HepG2 (cell line): ENCODE measurements around the gene KLF16. TPM values are rescaled to one million over a fixed set of nuclear protein-coding genes. Genes with fewer than 3 reads are reported as not detected.

Source experiments
- BCLAF1 ChIP-seq: fragments of 450-650 bp; IDR thresholded peaks from 2 replicates; pipeline ENCODE4 v1.6.1; 2017; ENCODE audit warnings: mild to moderate bottlenecking
- BRF2 ChIP-seq: sonication (generic); formaldehyde crosslinking; IDR thresholded peaks from 2 replicates; pipeline ENCODE4 v1.8.1; 2022; ENCODE audit warnings: mild to moderate bottlenecking, missing genetic modification reagents
- RARA ChIP-seq: IDR thresholded peaks from 2 replicates; pipeline ENCODE4 v1.6.1; 2016; ENCODE audit warnings: missing genetic modification reagents, missing compliant biosample characterization
- SOX6 ChIP-seq, 2 experiments: fragments of 450-650 bp in 1 of 2; sonication (generic) in 1 of 2; formaldehyde crosslinking in 1 of 2; IDR thresholded peaks; 2 replicates each; pipeline versions ENCODE4 v1.4.0 to v1.6.1; 2017 to 2020; ENCODE audit warnings: antibody characterized with exemption in 1 of 2, mild to moderate bottlenecking in 1 of 2, missing genetic modification reagents in 1 of 2
- ZBTB7A ChIP-seq: sonication (generic); formaldehyde crosslinking; IDR thresholded peaks from 2 replicates; pipeline ENCODE4 v1.8.0; 2022; ENCODE audit warnings: mild to moderate bottlenecking, missing genetic modification reagents
- ZFP1 ChIP-seq: IDR thresholded peaks from 2 replicates; pipeline ENCODE4 v1.6.1; 2016
- ZFYVE20 ChIP-seq: sonication (generic); formaldehyde crosslinking; IDR thresholded peaks from 2 replicates; pipeline ENCODE4 v1.8.0; 2023; ENCODE audit warnings: low read depth, mild to moderate bottlenecking, moderate library complexity, missing genetic modification reagents, borderline replicate concordance
- ZNF468 ChIP-seq: sonication (generic); formaldehyde crosslinking; IDR thresholded peaks from 2 replicates; pipeline ENCODE4 v1.8.0; 2022; ENCODE audit warnings: mild to moderate bottlenecking, moderate library complexity, missing genetic modification reagents
- ZNF746 ChIP-seq: sonication (generic); formaldehyde crosslinking; IDR thresholded peaks from 2 replicates; pipeline ENCODE4 v1.8.0; 2022; ENCODE audit warnings: mild to moderate bottlenecking, missing genetic modification reagents
- ZNF761 ChIP-seq: sonication (generic); formaldehyde crosslinking; conservative IDR thresholded peaks from 2 replicates; pipeline ENCODE4 v1.4.0; 2020; ENCODE audit warnings: mild to moderate bottlenecking, missing genetic modification reagents
- polyA plus RNA-seq, 8 experiments: library from polyadenylated mRNA; depleted of rRNA in 3 of 8; stranded (reverse) in 7 of 8; unstranded in 1 of 8; fragments of >200 nt; fragmentation: Illumina TruSeq in 4 of 8; extraction: Trizol in 4 of 8; gene quantifications; 2 replicates each; pipeline versions ENCODE4 v1.2.1 to v1.2.3, GENCODE V29; 2011 to 2016; ENCODE audit warnings: low read depth in 4 of 8, missing spikeins in 1 of 8, mixed read lengths in 1 of 8; ENCODE audit not compliant: insufficient read depth in 1 of 8
- total RNA-seq, 5 experiments: library from RNA; depleted of rRNA; stranded (reverse); fragments of >200 nt; fragmentation: Illumina TruSeq; extraction: Trizol; gene quantifications; 2 replicates each; pipeline ENCODE4 v1.2.3, GENCODE V29; 2016; ENCODE audit warnings: low read depth in 1 of 5
- TF ChIP-seq, protein P1 (sequence below): sonication (generic); formaldehyde crosslinking; IDR thresholded peaks from 2 replicates; pipeline ENCODE4 v1.8.0; 2022; ENCODE audit warnings: mild to moderate bottlenecking, missing genetic modification reagents
- TF ChIP-seq, protein P2 (sequence below): sonication (generic); formaldehyde crosslinking; IDR thresholded peaks from 2 replicates; pipeline ENCODE4 v1.4.0; 2020; ENCODE audit warnings: missing genetic modification reagents, mild to moderate bottlenecking, borderline replicate concordance
- TF ChIP-seq, protein P3 (sequence below): sonication (generic); formaldehyde crosslinking; IDR thresholded peaks from 2 replicates; pipeline ENCODE4 v1.9.0; 2022; ENCODE audit warnings: missing genetic modification reagents, mild to moderate bottlenecking, borderline replicate concordance
- TF ChIP-seq, protein P4 (sequence below): conservative IDR thresholded peaks from 2 replicates; pipeline ENCODE4 v1.6.1; 2018; ENCODE audit warnings: missing genetic modification reagents
- TF ChIP-seq, protein P5 (sequence below): sonication (generic); formaldehyde crosslinking; IDR thresholded peaks from 2 replicates; pipeline ENCODE4 v1.9.0; 2022; ENCODE audit warnings: low read depth, missing genetic modification reagents

Gene KLF16
- total and polyA plus RNA-seq, 2 of the 13 experiments (the other 11 are each of a cell fraction or from before 2014, with no cell fraction given): 3.5 to 6.7 TPM

DNA sequence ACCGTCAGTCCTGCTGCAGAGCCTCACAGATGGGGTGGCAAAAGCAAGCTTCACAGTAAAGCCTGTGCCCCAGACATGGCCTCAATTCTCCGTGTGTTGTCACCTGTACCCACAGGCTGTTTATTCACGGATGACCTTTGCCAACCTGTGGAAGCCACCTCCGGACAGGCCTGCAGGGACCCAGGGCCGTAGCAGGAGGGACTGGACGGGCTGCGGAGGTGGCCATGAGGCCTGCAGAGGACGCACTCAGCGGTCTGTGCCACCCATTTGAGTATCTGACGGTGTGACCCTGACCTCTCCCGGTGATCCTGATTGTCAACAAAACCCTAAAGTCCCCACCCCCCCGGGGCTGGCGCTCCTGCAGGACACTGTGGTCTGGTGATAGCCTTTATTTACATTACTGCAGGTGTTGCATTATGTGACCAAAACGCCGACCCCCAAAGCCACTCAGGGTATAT, 7.8 kb upstream of the KLF16 start (continued):
- TF ChIP-seq, protein P1, sequence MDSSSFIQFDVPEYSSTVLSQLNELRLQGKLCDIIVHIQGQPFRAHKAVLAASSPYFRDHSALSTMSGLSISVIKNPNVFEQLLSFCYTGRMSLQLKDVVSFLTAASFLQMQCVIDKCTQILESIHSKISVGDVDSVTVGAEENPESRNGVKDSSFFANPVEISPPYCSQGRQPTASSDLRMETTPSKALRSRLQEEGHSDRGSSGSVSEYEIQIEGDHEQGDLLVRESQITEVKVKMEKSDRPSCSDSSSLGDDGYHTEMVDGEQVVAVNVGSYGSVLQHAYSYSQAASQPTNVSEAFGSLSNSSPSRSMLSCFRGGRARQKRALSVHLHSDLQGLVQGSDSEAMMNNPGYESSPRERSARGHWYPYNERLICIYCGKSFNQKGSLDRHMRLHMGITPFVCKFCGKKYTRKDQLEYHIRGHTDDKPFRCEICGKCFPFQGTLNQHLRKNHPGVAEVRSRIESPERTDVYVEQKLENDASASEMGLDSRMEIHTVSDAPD (CRISPR knock-in tag): peak; percentile 97
- peak; percentile 36; the same call in 1 of the 2 replicates for TF ChIP-seq ZNF761 (CRISPR knock-in tag)
- TF ChIP-seq SOX6 (IDR thresholded peaks at IDR 0.05): no peak
- TF ChIP-seq SOX6 (CRISPR knock-in tag; IDR thresholded peaks at IDR 0.05): peak; percentile 89
- no peak for TF ChIP-seq BRF2 (CRISPR knock-in tag)
- no peak for TF ChIP-seq ZNF468 (CRISPR knock-in tag)
- TF ChIP-seq, protein P2, sequence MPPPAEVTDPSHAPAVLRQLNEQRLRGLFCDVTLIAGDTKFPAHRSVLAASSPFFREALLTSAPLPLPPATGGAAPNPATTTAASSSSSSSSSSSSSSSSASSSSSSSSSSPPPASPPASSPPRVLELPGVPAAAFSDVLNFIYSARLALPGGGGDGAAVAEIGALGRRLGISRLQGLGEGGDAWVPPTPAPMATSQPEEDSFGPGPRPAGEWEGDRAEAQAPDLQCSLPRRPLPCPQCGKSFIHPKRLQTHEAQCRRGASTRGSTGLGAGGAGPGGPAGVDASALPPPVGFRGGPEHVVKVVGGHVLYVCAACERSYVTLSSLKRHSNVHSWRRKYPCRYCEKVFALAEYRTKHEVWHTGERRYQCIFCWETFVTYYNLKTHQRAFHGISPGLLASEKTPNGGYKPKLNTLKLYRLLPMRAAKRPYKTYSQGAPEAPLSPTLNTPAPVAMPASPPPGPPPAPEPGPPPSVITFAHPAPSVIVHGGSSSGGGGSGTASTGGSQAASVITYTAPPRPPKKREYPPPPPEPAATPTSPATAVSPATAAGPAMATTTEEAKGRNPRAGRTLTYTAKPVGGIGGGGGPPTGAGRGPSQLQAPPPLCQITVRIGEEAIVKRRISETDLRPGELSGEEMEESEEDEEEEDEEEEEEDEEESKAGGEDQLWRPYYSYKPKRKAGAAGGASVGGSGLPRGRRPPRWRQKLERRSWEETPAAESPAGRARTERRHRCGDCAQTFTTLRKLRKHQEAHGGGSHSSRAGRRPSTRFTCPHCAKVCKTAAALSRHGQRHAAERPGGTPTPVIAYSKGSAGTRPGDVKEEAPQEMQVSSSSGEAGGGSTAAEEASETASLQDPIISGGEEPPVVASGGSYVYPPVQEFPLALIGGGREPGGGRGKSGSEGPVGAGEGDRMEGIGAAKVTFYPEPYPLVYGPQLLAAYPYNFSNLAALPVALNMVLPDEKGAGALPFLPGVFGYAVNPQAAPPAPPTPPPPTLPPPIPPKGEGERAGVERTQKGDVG: peak; percentile 61
- no peak for TF ChIP-seq ZFYVE20 (CRISPR knock-in tag)
- TF ChIP-seq ZNF746 (CRISPR knock-in tag): peak; percentile 28; the same call in 1 of the 2 replicates
- TF ChIP-seq, protein P3, sequence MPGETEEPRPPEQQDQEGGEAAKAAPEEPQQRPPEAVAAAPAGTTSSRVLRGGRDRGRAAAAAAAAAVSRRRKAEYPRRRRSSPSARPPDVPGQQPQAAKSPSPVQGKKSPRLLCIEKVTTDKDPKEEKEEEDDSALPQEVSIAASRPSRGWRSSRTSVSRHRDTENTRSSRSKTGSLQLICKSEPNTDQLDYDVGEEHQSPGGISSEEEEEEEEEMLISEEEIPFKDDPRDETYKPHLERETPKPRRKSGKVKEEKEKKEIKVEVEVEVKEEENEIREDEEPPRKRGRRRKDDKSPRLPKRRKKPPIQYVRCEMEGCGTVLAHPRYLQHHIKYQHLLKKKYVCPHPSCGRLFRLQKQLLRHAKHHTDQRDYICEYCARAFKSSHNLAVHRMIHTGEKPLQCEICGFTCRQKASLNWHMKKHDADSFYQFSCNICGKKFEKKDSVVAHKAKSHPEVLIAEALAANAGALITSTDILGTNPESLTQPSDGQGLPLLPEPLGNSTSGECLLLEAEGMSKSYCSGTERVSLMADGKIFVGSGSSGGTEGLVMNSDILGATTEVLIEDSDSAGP: peak; percentile 91; the same call in 1 of the 2 replicates
- TF ChIP-seq, protein P4, sequence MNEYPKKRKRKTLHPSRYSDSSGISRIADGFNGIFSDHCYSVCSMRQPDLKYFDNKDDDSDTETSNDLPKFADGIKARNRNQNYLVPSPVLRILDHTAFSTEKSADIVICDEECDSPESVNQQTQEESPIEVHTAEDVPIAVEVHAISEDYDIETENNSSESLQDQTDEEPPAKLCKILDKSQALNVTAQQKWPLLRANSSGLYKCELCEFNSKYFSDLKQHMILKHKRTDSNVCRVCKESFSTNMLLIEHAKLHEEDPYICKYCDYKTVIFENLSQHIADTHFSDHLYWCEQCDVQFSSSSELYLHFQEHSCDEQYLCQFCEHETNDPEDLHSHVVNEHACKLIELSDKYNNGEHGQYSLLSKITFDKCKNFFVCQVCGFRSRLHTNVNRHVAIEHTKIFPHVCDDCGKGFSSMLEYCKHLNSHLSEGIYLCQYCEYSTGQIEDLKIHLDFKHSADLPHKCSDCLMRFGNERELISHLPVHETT: peak; percentile 95
- TF ChIP-seq ZFP1 (CRISPR knock-in tag): no peak
- TF ChIP-seq, protein P5, sequence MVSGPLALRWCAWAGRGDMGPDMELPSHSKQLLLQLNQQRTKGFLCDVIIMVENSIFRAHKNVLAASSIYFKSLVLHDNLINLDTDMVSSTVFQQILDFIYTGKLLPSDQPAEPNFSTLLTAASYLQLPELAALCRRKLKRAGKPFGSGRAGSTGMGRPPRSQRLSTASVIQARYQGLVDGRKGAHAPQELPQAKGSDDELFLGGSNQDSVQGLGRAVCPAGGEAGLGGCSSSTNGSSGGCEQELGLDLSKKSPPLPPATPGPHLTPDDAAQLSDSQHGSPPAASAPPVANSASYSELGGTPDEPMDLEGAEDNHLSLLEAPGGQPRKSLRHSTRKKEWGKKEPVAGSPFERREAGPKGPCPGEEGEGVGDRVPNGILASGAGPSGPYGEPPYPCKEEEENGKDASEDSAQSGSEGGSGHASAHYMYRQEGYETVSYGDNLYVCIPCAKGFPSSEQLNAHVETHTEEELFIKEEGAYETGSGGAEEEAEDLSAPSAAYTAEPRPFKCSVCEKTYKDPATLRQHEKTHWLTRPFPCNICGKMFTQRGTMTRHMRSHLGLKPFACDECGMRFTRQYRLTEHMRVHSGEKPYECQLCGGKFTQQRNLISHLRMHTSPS (CRISPR knock-in tag): peak; percentile 97
- peak; percentile 46; the same call in 1 of the 2 replicates for TF ChIP-seq ZBTB7A (CRISPR knock-in tag)
- no peak for TF ChIP-seq BCLAF1
- peak; percentile 93 for TF ChIP-seq RARA (CRISPR knock-in tag)
